ENCODE results near the gene PSME4. TPM values are rescaled to one million over a fixed set of nuclear protein-coding genes. Genes with fewer than 3 reads are reported as not detected.

PSME4 gene
- total RNA-seq, 2 experiments from 2014 or later = 47.9 to 52.3 TPM

- POLR2A ChIA-PET = interaction anchor here (0.6 kb wide), 1 partner anchor 48 kb away, joined by 3 read pairs; no protein-coding TSS in a partner anchor
These were observed 65.4 kb downstream of the PSME4 start for GRCh38 chr2:53905396-53905795.

GRCh38 chr2:53903011-53903410, 67.8 kb downstream of the PSME4 start:
- POLR2A ChIA-PET = no interaction called here
- CTCF ChIA-PET = no interaction called here

More at GRCh38 chr2:53905396-53905795, 65.4 kb downstream of the PSME4 start:
- CTCF ChIA-PET = no interaction called here

GRCh38 chr2:53901192-53901591, 69.6 kb downstream of the PSME4 start:
- ChIA-PET POLR2A (no interaction called here), CTCF (interaction anchor here (1.3 kb wide), 1 partner anchor 11 kb away, joined by 3 read pairs; no protein-coding TSS in a partner anchor)

- ChIA-PET POLR2A (no interaction called here), CTCF (no interaction called here)
These were observed 73.9 kb downstream of the PSME4 start for GRCh38 chr2:53896864-53897263.

GRCh38 chr2:53886406-53887280, 84.2 kb downstream of the PSME4 start:
- POLR2A ChIA-PET = interaction anchor here (0.5 kb wide), 1 partner anchor 82 kb away, joined by 3 read pairs; no protein-coding TSS in a partner anchor
- CTCF ChIA-PET = no interaction called here

- ChIA-PET POLR2A (no interaction called here), CTCF (no interaction called here)
These were observed 85.9 kb downstream of the PSME4 start for GRCh38 chr2:53884883-53885282.

- POLR2A ChIA-PET = no interaction called here
- CTCF ChIA-PET = no interaction called here
These were observed 88.8 kb downstream of the PSME4 start for GRCh38 chr2:53881986-53882385.

GRCh38 chr2:53881360-53881759, 89.4 kb downstream of the PSME4 start:
- POLR2A ChIA-PET = no interaction called here

GRCh38 chr2:53880756-53881155, 90.0 kb downstream of the PSME4 start:
- ChIA-PET POLR2A (no interaction called here), CTCF (no interaction called here)

More at GRCh38 chr2:53881360-53881759, 89.4 kb downstream of the PSME4 start:
- CTCF ChIA-PET = no interaction called here

GRCh38 chr2:53877556-53877955, 93.2 kb downstream of the PSME4 start:
- ChIA-PET POLR2A (interaction anchor here (0.7 kb wide), 1 partner anchor 10 kb away, joined by 5 read pairs; no protein-coding TSS in a partner anchor), CTCF (interaction anchor here (0.6 kb wide), 2 partner anchors 43 to 85 kb away, joined by 3 to 4 read pairs; no protein-coding TSS in a partner anchor)

GRCh38 chr2:53877112-53877511, 93.7 kb downstream of the PSME4 start:
- POLR2A ChIA-PET = interaction anchor here (0.7 kb wide), 1 partner anchor 10 kb away, joined by 5 read pairs; no protein-coding TSS in a partner anchor
- CTCF ChIA-PET = interaction anchor here (0.6 kb wide), 1 partner anchor 43 kb away, joined by 3 read pairs; no protein-coding TSS in a partner anchor

- POLR2A ChIA-PET = no interaction called here
- CTCF ChIA-PET = no interaction called here
These were observed 96.3 kb downstream of the PSME4 start for GRCh38 chr2:53874401-53874950.

GRCh38 chr2:53867773-53868172, 103.0 kb downstream of the PSME4 start:
- ChIA-PET CTCF (interaction anchor here (0.6 kb wide), 1 partner anchor 1968 kb away, joined by 3 read pairs; no protein-coding TSS in a partner anchor), POLR2A (interaction anchor here (0.5 kb wide), 1 partner anchor 9 kb away, joined by 5 read pairs; no protein-coding TSS in a partner anchor)

GRCh38 chr2:53867169-53867568, 103.6 kb downstream of the PSME4 start:
- ChIA-PET POLR2A (interaction anchor here (0.5 kb wide), 1 partner anchor 10 kb away, joined by 5 read pairs; no protein-coding TSS in a partner anchor), CTCF (interaction anchor here (0.6 kb wide), 1 partner anchor 1969 kb away, joined by 3 read pairs; no protein-coding TSS in a partner anchor)

GRCh38 chr2:53865962-53866361, 104.8 kb downstream of the PSME4 start:
- CTCF ChIA-PET = no interaction called here
- POLR2A ChIA-PET = no interaction called here

- CTCF ChIA-PET = no interaction called here
- POLR2A ChIA-PET = no interaction called here
These were observed 105.5 kb downstream of the PSME4 start for GRCh38 chr2:53865264-53865663.

- ChIA-PET CTCF (no interaction called here), POLR2A (no interaction called here)
These were observed 107.1 kb downstream of the PSME4 start for GRCh38 chr2:53863538-53864227.

- POLR2A ChIA-PET = no interaction called here
- CTCF ChIA-PET = no interaction called here
These were observed 109.0 kb downstream of the PSME4 start for GRCh38 chr2:53861824-53862223.

- POLR2A ChIA-PET = no interaction called here
These were observed 111.3 kb downstream of the PSME4 start, which contains the start of gene GPR75 for GRCh38 chr2:53859206-53860181. Gene GPR75, minus strand, starts transcription at chr2:53859967. Its CDS starts 5,211 bp downstream, at chr2:53854756.

More at GRCh38 chr2:53859206-53860181, 111.3 kb downstream of the PSME4 start, which contains the start of gene GPR75:
- CTCF ChIA-PET = no interaction called here

All from activated CD8-positive, alpha-beta memory T cell treated with anti-CD3 and anti-CD28 coated beads for 36 hours (primary cell).